HepG2 (cell line): ENCODE results near the gene MREG.

Experiments
- KDM5A ChIP-seq: fragments of 200-600 bp; sonication (generic); IDR thresholded peaks from 2 replicates; pipeline ENCODE4 v1.7.0; 2018; ENCODE audit warnings: antibody characterized with exemption, mild to moderate bottlenecking, low read length, borderline replicate concordance
- RAD51 ChIP-seq: fragments of 450-650 bp; IDR thresholded peaks from 2 replicates; pipeline ENCODE4 v1.6.1; 2016; ENCODE audit warnings: borderline replicate concordance
- TBL1XR1 ChIP-seq: fragments of 150-350 bp; IDR thresholded peaks from 2 replicates; pipeline ENCODE4 v1.6.1; 2014; ENCODE audit warnings: borderline replicate concordance, low read length; ENCODE audit not compliant: partially characterized antibody
- TF ChIP-seq, protein P1 (sequence below): sonication (generic); formaldehyde crosslinking; IDR thresholded peaks from 2 replicates; pipeline ENCODE4 v1.5.0; 2020; ENCODE audit warnings: missing genetic modification reagents, mild to moderate bottlenecking, borderline replicate concordance

DNA sequence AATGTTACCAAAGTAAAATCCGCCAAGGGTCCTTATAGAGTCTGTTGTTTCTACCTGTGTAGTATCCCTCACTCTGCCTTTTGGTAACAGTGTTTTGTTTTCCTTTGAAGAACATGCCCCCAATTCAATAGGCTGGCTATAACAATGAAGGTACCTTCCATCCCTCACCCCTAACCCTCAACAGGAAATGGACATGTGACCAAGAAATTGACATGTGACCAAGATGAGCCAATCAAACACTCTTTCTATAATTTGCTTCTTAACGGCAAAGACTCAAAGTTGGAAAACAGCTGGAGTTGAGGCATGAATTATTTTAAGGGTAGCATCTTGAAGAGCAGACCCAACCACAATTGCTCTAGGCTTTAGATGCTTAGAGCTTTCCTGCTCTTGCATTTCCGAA, 5.4 kb upstream of the MREG start:
- TF ChIP-seq RAD51: peak; percentile 48; the same call in 1 of the 2 replicates
- TF ChIP-seq KDM5A: no peak
- TF ChIP-seq, protein P1, sequence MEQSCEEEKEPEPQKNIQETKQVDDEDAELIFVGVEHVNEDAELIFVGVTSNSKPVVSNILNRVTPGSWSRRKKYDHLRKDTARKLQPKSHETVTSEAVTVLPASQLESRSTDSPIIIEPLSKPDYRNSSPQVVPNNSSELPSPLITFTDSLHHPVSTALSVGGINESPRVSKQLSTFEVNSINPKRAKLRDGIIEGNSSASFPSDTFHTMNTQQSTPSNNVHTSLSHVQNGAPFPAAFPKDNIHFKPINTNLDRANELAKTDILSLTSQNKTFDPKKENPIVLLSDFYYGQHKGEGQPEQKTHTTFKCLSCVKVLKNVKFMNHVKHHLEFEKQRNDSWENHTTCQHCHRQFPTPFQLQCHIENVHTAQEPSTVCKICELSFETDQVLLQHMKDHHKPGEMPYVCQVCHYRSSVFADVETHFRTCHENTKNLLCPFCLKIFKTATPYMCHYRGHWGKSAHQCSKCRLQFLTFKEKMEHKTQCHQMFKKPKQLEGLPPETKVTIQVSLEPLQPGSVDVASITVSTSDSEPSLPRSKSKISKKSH: no peak
- TF ChIP-seq TBL1XR1: no peak
